H1 (cell line): ENCODE results near the gene DDIAS. TPM values are rescaled to one million over a fixed set of nuclear protein-coding genes. Genes with fewer than 3 reads are reported as not detected.

Source experiments
- BCL11A ChIP-seq, 2 experiments: IDR thresholded peaks; one replicate each; pipeline ENCODE4 v1.6.1; 2011; ENCODE audit warnings: low read depth in 2 of 2, low read length in 2 of 2, mild to moderate bottlenecking in 2 of 2
- EP300 ChIP-seq, 2 experiments: IDR thresholded peaks; 1 replicate in 1 of 2; 2 replicates in 1 of 2; pipeline ENCODE4 v1.6.1; 2011 to 2012; ENCODE audit warnings: low read depth in 2 of 2, low read length in 2 of 2, mild to moderate bottlenecking in 2 of 2, borderline replicate concordance in 1 of 2, inconsistent platforms in 1 of 2, moderate library complexity in 1 of 2
- KDM4A ChIP-seq: IDR thresholded peaks from one replicate; pipeline ENCODE4 v1.7.1; 2012; ENCODE audit warnings: low read depth, mild to moderate bottlenecking, moderate library complexity, low read length, inconsistent platforms; ENCODE audit not compliant: severe bottlenecking
- NANOG ChIP-seq: IDR thresholded peaks from 2 replicates; pipeline ENCODE4 v1.6.1; 2011; ENCODE audit warnings: low read length, low read depth, mild to moderate bottlenecking, inconsistent platforms; ENCODE audit not compliant: insufficient read depth, poor library complexity, severe bottlenecking
- RNF2 ChIP-seq: fragments of 200-900, 300-1000 bp; sonication (generic); IDR thresholded peaks from 2 replicates; pipeline ENCODE4 v1.7.1; 2016; ENCODE audit warnings: borderline replicate concordance, low read depth, mild to moderate bottlenecking, antibody characterized with exemption, low read length; ENCODE audit not compliant: poor library complexity, severe bottlenecking; ENCODE audit errors: missing control alignments
- RXRA ChIP-seq: IDR thresholded peaks from 2 replicates; pipeline ENCODE4 v1.6.1; 2011; ENCODE audit warnings: low read depth, mild to moderate bottlenecking, low read length, moderate library complexity; ENCODE audit not compliant: insufficient read depth
- SIRT6 ChIP-seq: IDR thresholded peaks from one replicate; pipeline ENCODE4 v1.7.1; 2012; ENCODE audit warnings: low read length, inconsistent platforms
- TAF1 ChIP-seq: IDR thresholded peaks from 2 replicates; pipeline ENCODE4 v1.6.1; 2011; ENCODE audit warnings: mild to moderate bottlenecking, low read depth, low read length
- TEAD4 ChIP-seq: IDR thresholded peaks from 2 replicates; pipeline ENCODE4 v1.6.1; 2012; ENCODE audit warnings: low read depth, low read length, inconsistent platforms, mixed read lengths
- polyA plus RNA-seq, 7 experiments: library from polyadenylated mRNA; depleted of rRNA in 3 of 7; stranded (reverse) in 5 of 7; unstranded in 2 of 7; fragments of >200 nt in 5 of 7; fragments of 200-250 nt in 2 of 7; gene quantifications; 1 replicate in 5 of 7; 2 replicates in 1 of 7; 4 replicates in 1 of 7; pipeline versions ENCODE4 v1.2.1 to v1.2.3, GENCODE V29; 2011 to 2013; ENCODE audit warnings: missing spikeins in 2 of 7, mixed read lengths in 2 of 7
- total RNA-seq: library from RNA; stranded (reverse); fragmentation: NEBNext Ultra II Directional; extraction: Animal tissue kit (Norgen Biotek cat#: 25700); gene quantifications from 2 replicates; pipeline ENCODE4 v1.2.1, GENCODE V29; 2021

Gene DDIAS
- total and polyA plus RNA-seq, 2 of the 8 experiments (the other 6 are each of a cell fraction or from before 2014, with no cell fraction given), result 11.6 to 25.7 TPM

DNA sequence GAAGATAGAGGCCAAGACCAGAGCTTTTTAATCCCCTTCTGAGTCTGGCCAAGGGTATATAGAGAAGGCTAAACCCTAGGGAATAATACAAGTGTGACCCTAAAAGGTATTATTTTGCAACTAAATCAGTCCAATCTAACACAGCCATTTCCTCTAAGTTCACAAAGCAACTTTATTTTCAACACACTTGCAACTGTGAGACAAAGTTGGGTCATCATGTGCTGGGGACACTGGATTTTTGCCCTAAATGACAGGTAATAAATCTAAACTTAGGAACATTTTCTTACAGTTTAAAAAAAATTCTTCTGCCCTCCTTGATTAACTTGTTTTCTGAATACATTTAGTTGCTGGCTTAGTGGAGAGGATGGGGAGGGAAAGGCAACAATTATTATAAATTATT lies 78.3 kb downstream of the DDIAS start (continued):
- no peak for TF ChIP-seq EP300 (IDR thresholded peaks at IDR 0.05; ENCODE audit: borderline replicate concordance in 1 of 2, low read depth in 2 of 2, low read length in 2 of 2)
- no peak for TF ChIP-seq SIRT6
- TF ChIP-seq KDM4A, result no peak
- TF ChIP-seq TEAD4, result no peak
- TF ChIP-seq RNF2, result no peak
- TF ChIP-seq TAF1, result no peak
- TF ChIP-seq BCL11A (IDR thresholded peaks at IDR 0.05; ENCODE audit: low read depth in 2 of 2, low read length in 2 of 2), result no peak
- no peak for TF ChIP-seq NANOG
- TF ChIP-seq RXRA, result no peak
